Tongue (tissue), 2 donors: ENCODE measurements around the gene FGD6. TPM values are rescaled to one million over a fixed set of nuclear protein-coding genes. Genes with fewer than 3 reads are reported as not detected.
"Not testable (repeated sequence)": the region's sequence is repeated elsewhere in the genome, so short reads cannot be mapped to it uniquely, and the experiment has no call there.

Source experiments
- DNase-seq: peaks from one replicate; pipeline ENCODE4 v3.0.0-alpha.2; 2015
- total RNA-seq: library from RNA; depleted of rRNA; stranded (reverse); fragments of >200 nt; gene quantifications from one replicate; pipeline ENCODE4 v1.2.3, GENCODE V29; 2014

Gene FGD6
- total RNA-seq = 21.4 TPM

DNA sequence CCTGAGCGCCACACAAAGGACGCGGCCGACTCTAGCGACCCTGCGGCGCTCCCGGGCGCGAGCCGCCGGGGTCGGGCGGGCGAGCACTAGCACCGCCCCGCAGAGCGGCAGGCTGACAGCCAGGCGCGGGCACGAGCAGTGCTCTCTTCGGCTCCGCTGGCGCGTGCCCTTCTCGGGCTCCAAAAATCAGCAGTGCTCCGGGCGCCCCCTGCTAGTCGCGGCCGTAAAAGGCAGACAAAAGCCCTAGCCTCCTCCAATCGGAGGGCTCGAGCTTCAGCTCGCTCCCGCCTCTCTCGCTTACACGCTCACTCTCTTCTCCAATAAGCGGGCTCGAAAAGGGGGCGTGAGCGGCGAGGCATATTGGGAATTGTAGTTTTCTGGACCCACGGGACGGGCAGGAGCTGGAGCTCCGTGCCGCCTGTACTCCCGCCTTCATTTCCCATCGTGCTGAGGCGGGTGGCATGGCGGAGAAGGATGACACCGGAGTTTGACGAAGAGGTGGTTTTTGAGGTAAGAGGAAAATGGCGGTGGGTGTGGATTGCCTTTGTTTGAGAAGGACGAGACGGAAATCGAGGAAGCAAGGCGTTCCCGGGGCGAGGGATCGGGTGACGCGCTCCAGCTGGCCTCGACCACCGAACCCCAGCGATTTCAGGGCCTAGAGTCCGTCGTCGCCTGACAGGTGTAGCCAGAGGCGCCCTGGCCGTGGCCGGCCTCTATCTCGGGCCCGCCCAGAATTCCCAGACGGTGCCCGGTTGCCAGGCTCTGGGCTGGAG is at the start of gene FGD6, which contains the start of gene VEZT:
FGD6 (minus strand) TSS at position 91 of the 773 bp plus-strand sequence. CDS start 227 bp downstream, outside the sequence.
VEZT (plus strand) TSS at position 431 of the 773 bp plus-strand sequence; CDS start at position 475, 44 bp downstream.
- peak; percentile 99 for DNase-seq

DNA sequence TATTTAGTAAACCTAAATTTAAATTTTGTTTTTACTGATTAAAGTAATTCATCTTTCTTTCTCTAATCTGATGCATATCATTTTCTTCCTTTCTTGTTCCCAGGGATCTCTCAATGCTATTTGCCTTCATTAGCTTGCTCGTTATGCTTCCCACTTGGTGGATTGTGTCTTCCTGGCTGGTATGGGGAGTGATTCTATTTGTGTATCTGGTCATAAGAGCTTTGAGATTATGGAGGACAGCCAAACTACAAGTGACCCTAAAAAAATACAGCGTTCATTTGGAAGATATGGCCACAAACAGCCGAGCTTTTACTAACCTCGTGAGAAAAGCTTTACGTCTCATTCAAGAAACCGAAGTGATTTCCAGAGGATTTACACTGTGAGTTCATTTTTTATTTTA is 49.0 kb upstream of the FGD6 start:
- no peak for DNase-seq

DNA sequence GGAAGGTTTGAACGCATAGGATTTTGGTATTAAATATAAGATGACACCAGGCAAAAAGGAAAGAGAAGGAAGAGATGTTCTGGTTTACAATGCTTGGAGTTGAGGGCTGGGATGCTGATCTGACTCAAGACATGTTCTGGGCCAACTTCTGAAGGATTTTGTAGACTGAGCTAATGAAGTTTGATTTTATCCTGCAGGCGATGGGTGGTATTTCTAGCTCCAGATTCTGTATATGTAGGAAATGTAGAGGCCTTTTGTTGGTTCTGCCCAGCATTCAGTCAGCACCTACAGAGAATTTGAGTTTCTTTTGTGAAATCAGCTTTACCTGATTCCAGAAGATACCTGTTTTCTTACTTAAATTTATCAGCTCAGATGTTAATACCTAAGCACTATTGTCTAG is 48.5 kb upstream of the FGD6 start:
- DNase-seq = no peak

DNA sequence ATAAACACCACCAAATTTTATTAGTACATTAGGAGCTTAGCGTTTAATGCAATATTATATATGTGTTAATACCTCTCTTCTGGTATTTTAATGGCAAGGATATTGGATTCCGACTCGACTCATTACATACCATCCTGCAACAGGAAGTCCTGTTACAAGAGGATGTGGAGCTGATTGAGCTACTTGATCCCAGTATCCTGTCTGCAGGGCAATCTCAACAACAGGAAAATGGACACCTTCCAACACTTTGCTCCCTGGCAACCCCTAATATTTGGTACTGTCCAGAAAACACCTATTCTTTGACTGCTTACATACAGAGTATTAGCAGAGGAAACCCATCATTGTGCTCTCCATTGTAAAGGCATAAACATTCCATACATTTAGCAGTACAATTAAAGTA is 45.5 kb upstream of the FGD6 start:
- no peak for DNase-seq

DNA sequence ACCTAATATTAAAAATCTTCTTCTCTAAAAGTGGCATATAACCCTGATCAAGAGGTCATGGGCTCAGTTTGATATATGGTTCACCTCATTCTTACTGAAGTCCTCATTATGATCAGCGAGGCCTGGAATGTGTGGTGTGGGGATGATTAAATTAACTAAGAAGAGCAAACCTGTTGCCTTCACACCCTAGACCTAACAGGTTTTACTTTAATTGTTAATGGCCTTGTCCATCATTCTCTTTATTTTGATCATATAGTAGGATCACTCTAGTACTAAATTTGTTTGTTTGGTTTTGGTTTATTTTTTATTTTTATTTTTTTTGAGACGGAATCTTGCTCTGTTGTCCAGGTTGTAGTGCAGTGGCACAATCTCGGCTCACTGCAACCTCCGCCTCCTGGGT is 43.8 kb upstream of the FGD6 start:
- no peak for DNase-seq

DNA sequence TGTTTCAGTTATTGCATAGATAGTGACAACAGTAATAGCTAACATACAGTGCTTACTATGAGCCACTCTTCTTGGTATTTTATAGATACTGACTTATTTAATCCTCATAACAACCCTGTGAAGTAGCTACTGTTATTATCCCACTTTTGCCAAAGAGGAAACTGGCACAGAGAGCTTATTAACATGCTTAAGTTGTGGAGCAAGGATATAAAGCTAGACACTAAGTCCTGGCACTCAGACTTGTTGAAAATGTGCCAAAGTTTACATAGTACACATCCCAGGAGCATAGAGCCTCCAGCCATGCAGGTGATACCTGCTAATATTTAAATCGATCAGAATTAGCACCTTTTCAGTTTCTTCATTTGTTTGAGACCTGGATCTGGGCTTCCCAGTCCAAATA is 42.1 kb upstream of the FGD6 start:
- DNase-seq = no peak

DNA sequence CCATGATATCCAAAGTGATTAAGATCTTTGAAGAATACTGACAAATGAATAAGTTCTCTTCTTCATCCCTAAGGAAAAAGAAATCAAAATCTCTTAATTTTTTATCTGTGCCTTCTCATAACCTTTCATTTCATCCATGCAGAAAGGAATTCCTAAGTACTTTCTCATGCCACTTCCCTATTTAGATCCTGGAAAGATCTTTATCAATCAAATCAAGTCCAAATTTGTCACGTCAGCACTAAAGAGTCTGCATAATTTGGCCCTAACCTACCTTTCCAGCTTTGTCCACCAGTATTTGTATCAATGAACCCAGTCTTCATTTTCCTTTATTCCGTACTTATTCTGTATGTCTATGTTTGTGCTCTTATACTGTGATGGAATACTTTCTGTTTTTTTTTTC is 41.5 kb upstream of the FGD6 start:
- no peak for DNase-seq

DNA sequence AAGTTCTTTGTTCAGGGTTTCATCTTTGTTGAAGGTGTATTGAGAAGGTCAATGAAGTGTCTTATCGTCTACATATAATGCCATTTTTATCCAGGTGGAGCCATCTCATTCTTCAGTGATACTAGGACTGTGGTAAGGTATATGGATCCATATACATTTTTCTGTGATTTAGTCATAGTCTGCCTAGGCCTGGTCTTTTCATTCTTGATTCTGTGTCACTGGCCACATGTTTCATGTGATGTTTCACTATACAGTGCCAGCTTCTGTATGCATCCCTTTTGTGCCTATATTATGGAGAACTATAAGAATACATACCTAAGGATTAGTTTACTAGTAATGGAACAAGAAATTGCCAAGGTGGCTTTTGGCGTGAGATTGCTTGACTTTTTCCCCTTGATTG is 40.9 kb upstream of the FGD6 start:
- DNase-seq = no peak

DNA sequence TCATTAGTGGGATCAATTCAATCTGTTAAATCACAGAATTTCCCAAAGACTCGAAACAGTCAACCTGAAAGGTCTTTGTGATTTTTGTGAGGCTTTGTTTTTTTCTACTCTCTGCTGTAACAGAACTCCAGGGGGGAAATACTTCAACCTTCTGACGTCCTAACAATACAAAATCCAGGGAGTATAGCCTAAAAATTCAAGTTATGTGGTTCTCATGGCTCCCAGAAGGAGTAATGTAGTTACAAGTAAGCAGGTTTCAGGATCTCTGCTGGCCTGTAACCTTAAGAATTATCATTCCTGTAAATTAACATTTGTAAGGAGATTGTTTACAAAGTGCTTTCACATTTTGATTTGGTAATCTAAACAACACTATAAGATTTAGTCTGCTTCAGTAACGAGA is 40.3 kb upstream of the FGD6 start:
- DNase-seq = no peak

DNA sequence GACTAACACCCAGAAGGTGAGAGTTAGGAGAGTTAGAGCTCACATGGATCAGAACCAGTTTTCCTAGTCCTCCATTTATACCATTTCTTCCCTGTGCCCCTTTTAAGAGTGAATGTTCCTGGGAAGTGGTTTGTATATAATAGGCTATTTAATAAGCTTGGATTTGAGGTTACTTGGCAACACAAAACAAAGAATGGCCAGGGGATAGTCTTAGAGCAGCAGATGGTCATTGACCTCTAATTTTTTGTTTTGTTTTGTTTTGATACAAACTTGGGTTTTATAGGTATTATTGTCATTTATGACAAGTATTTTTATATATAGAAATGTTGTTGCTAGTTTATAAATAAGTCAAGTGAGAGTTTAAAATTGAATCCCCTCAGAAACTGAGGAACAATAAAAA is 36.1 kb upstream of the FGD6 start:
- no peak for DNase-seq

DNA sequence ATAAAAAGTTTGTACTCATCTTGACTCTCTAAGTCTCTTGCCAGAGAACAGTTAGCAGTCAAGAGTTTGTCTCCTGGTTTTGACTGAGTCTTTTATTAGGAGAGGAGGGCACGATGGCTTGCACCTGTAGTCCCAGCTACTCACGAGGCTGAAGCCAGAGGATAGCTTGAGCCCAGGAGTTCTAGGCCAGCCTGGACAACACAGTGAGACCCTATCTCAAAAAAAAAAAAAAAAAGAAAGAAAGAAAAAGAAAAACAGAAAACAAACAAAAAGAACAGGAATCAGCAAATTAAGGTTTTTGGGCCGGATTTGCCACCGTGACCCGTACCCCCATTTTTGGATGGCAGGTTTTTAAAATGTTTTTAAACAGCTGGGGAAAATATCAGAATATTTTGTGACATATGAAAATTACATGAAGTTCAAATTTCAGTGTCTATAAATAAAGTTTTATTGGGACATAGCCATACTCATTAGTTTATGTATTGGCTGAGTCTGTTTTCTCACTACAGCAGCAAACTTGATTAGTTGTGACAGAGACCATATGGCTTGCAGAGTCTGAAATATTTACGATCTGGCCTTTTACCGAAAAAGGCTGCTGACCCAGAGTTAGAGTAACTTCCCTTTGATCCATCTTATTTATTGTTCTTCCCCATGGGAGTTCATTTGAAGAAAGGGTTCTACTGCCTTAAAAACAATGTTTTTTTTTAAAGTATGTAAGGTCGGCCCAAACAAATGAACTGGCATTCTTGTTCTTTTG is 31.5 kb upstream of the FGD6 start:
- peak; percentile 30 for DNase-seq

DNA sequence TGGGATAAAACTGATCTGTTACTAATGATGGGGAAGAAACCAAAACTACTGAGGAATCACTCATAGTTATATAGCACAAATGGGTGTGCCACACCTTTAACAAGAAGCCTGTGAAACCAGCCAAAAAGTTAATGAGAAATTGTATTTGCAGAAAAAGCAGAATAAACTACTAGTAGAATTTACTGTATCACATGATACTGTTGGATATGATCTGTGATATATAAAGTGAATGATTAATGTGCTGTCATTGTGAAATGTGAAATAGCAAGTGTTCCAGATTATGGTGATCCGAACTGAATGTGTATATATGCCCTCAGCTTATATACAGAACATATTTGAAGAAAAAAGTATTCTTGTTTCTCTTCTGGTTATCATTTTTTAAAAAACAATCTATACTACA is 30.8 kb upstream of the FGD6 start:
- DNase-seq = no peak

DNA sequence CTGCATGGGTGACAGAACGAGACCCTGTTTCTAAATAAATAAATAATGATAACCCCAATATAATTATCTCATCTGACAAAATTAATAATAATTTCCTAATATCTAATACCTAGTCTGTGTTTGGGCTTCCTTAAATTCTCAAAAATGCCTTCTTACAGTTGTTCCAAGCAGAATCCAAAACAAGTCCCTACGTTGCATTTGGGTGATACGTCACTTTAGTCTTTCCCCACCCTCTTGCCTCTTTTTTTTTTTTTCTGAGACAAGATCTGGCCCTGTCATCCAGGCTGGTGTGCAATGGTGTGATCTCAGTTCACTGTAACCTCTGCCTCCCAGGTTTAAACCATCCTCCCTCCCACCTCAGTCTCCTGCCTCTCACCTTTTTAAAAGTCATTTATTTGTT is 27.1 kb upstream of the FGD6 start:
- no peak for DNase-seq

DNA sequence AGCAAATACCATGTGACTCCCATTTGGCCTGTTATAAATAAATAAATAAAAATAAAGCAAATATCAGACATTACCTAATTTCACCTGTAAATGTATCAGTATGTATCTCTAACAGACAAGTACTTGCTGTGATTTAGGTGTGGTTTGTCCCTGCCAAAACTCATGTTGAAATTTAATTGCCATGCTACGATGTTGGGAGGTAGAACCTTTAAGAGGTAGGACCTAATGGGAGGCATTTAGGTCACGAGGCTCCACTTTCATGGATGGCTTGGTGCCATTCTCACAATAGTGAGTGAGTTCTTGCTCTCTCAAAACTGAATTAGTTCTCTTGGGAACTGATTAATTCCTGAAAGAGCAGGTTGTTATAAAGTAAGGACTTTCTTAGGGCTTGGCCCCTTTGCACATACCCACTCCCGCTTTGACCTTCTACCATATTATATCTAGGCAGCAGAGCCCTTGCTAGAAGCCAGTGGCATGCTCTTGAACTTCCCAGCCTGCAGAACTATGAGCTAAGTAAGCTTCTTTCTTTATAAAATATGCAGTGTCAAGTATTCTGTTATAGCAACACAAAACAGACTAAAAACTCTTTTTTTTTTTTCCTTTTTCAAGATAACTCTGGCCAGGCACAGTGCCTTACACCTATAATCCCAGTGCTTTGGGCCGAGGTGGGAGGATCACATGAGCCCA is 26.4 kb upstream of the FGD6 start:
- no peak for DNase-seq

DNA sequence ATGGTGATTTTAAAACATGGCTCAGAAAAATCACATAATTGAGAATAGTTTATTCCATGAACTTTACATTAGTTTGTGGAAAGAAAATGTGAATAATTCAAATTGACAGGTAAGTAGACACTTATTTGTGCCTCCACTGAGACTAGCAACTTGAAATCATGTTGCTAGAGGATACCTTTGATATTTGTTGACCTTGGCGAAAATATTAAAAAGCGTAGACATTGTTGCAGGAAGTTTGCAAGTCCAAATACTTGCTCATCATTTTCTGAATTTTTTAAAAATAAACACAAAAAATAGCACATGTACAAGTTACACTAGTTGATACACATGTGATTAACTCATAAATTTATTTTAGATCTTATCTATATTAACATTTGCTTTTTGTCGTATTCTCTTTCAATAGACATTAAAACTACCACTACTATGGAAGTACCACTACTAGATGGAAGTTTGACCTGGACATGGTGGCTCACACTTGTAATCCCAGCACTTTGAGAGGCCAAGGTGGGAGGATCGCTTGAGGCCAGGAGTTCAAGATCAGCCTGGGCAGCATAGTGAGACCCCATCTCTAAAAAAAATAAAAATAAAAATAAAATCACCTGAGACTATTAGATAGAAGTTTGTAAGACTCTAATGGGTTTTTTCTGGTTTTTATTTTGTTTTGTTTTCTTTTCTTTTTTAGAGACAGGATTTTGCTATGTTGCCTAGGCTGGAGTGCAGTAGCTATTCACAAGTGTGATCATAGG is 24.7 kb upstream of the FGD6 start:
- no peak for DNase-seq

DNA sequence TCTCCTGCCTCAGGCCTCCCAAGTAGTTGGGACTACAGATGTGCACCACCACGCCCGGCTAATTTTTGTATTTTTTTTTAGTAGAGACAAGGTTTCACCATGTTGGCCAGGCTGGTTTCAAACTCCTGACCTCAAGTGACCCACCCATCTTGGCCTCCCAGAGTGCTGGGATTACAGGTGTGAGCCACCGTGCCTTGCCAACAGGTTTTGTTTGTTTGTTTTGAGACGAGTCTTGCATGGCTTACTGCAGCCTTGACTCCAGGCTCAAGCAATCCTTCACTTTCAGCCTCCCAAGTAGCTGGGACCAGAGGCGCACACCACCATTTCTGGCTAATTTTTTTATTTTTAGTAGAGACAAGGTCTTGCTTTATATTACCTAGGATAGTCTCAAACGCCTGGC is 23.9 kb upstream of the FGD6 start:
- not testable (repeated sequence) for DNase-seq

DNA sequence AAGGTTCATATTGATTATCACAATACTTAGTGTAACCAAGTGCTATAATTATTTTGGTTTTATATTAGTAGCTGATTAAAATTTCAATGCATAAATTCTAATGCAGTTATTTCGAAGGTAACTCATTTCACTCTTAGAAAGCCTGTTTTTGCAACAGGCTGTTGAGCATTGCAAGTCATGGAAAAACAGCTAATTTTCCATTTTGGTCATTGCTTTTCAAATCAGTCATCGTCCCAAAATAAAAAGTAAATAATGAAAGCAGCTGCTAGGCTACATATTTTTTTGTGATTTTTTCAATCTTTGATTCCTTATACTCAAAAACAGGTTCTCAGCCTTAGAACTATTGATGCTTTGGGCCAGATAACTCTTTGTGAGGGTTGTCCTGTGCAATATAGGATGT is 23.3 kb upstream of the FGD6 start:
- DNase-seq = no peak

DNA sequence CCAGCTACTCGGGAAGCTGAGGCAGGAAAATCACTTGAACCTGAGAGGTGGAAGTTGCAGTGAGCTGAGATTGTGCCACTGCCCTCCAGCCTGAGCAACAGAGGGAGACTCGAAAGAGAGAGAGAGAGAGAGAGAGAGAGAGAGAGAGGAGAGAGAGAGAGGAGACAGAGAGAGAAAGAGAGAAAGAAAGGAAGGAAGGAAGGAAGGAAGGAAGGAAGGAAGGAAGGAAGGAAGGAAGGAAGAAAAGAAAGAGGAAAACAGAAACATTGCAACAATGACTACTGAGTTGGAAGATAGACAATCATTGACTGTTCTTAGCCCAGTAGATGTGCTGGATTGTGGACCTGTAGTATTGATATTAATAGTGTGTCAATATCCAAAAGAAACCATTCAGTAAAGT is 22.6 kb upstream of the FGD6 start:
- DNase-seq = not testable (repeated sequence)

DNA sequence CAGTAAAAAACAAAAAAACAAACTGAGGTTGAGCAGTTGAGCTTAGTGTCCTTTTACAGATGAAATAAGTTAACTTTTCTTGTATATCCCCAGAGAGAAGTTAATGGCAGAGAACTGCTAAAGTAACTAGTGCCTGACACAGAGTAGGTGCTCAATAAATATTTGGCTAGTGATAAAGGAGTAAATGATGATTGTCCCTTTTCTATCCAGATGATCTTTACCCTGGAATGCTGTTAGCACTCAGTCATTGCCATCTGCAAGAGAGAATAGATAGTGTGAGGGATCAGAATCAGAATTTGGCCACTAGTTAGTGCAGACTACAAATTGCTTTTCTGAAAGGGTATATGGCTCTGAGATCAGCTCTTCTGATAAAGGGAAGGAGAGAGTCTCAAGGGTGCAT is 21.9 kb upstream of the FGD6 start:
- DNase-seq = no peak

DNA sequence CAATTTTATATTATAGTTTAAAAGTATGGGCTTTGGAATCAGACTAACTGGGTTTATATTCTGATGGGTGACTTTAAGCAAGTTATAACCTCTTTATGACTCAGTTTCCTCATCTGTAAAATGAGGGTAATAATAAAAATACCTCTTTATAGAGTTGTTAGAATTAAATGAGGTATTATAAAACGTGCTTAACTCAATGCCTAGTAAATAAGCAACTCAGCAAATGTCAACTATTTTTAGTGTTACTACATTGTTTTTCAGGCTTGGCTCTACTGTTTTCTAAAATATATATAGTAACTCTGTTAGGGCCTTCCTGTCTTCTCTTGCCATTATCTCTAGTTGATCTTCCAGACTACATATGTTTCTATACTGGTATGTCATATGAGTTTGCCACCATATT is 20.9 kb upstream of the FGD6 start:
- DNase-seq = no peak

DNA sequence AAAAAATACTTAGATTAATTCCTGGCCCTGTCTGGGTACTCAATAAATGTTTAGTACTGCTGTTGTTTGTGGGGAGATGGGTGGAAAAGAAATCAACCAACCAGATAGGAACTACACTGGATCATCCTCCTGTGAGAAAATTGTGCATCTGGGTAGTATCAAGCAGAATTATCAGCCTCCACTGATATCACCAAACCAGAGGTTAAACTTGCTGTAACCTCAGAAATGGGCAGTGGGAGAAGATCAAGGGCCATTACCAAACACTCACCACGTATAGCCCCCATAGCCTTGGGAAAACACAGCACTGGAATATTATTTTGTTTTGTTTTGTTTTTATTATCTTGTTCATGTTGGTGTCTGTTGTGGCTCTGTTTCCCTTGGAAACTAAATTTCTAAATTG is 20.0 kb upstream of the FGD6 start:
- no peak for DNase-seq

DNA sequence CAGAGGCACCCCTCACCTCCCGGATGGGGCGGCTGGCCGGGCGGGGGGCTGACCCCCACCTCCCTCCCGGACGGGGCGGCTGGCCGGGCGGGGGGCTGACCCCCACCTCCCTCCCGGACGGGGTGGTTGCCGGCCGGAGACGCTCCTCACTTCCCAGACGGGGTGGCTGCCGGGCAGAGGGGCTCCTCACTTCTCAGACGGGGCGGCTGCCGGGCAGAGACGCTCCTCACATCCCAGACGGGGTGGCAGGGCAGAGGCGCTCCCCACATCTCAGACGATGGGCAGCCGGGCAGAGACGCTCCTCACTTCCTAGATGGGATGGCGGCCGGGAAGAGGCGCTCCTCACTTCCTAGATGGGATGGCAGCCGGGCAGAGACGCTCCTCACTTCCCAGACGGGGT is 18.4 kb upstream of the FGD6 start:
- not testable (repeated sequence) for DNase-seq
